ENCODE measurements around the gene SVOPL.

SVOPL gene

GRCh38 chr7:138573741-138574140 is 127.4 kb downstream of the SVOPL start:
- DNase-seq (ENCODE audit: extremely low spot score, insufficient read length, low read depth) (no peak), FAIRE-seq (no peak)

- DNase-seq (ENCODE audit: extremely low spot score, insufficient read length, low read depth) (no peak), FAIRE-seq (no peak)
Measured at GRCh38 chr7:138570715-138571114, 130.4 kb downstream of the SVOPL start.

- DNase-seq (ENCODE audit: extremely low spot score, insufficient read length, low read depth) (no peak), FAIRE-seq (no peak)
Measured at GRCh38 chr7:138569418-138569817, 131.7 kb downstream of the SVOPL start.

GRCh38 chr7:138568655-138569054 is 132.5 kb downstream of the SVOPL start:
- no peak for DNase-seq (ENCODE audit: extremely low spot score, insufficient read length, low read depth)

GRCh38 chr7:138565451-138566114 is 135.6 kb downstream of the SVOPL start:
- DNase-seq (ENCODE audit: extremely low spot score, insufficient read length, low read depth) (no peak), FAIRE-seq (no peak)

More at GRCh38 chr7:138568655-138569054, 132.5 kb downstream of the SVOPL start:
- FAIRE-seq: no peak

GRCh38 chr7:138565071-138565450 is 136.1 kb downstream of the SVOPL start:
- DNase-seq (ENCODE audit: extremely low spot score, insufficient read length, low read depth): no peak
- FAIRE-seq: no peak

GRCh38 chr7:138564365-138564764 is 136.8 kb downstream of the SVOPL start:
- FAIRE-seq (no peak), DNase-seq (ENCODE audit: extremely low spot score, insufficient read length, low read depth) (no peak)

GRCh38 chr7:138563808-138564207 is 137.4 kb downstream of the SVOPL start:
- DNase-seq (ENCODE audit: extremely low spot score, insufficient read length, low read depth): no peak
- FAIRE-seq: no peak

- FAIRE-seq (no peak), DNase-seq (ENCODE audit: extremely low spot score, insufficient read length, low read depth) (no peak)
Measured at GRCh38 chr7:138559448-138559847, 141.7 kb downstream of the SVOPL start.

GRCh38 chr7:138556771-138557484 is 144.2 kb downstream of the SVOPL start:
- DNase-seq (ENCODE audit: extremely low spot score, insufficient read length, low read depth) (no peak), FAIRE-seq (no peak)

GRCh38 chr7:138555684-138556083 is 145.5 kb downstream of the SVOPL start:
- FAIRE-seq (no peak), DNase-seq (ENCODE audit: extremely low spot score, insufficient read length, low read depth) (no peak)

- DNase-seq (ENCODE audit: extremely low spot score, insufficient read length, low read depth) (no peak), FAIRE-seq (no peak)
Measured at GRCh38 chr7:138554674-138555073, 146.5 kb downstream of the SVOPL start.

GRCh38 chr7:138553805-138554204 is 147.4 kb downstream of the SVOPL start:
- no peak for FAIRE-seq
- DNase-seq (ENCODE audit: extremely low spot score, insufficient read length, low read depth): no peak

- no peak for DNase-seq (ENCODE audit: extremely low spot score, insufficient read length, low read depth)
- no peak for FAIRE-seq
Measured at GRCh38 chr7:138551102-138551501, 150.1 kb downstream of the SVOPL start.

- DNase-seq (ENCODE audit: extremely low spot score, insufficient read length, low read depth): no peak
- FAIRE-seq: no peak
Measured at GRCh38 chr7:138550337-138550736, 150.8 kb downstream of the SVOPL start.

- FAIRE-seq (no peak), DNase-seq (ENCODE audit: extremely low spot score, insufficient read length, low read depth) (no peak)
Measured at GRCh38 chr7:138549082-138549481, 152.1 kb downstream of the SVOPL start.

- DNase-seq (ENCODE audit: extremely low spot score, insufficient read length, low read depth): no peak
- no peak for FAIRE-seq
Measured at GRCh38 chr7:138546829-138547228, 154.3 kb downstream of the SVOPL start.

GRCh38 chr7:138546064-138546619 is 155.0 kb downstream of the SVOPL start:
- FAIRE-seq (no peak), DNase-seq (ENCODE audit: extremely low spot score, insufficient read length, low read depth) (no peak)

- DNase-seq (ENCODE audit: extremely low spot score, insufficient read length, low read depth) (no peak), FAIRE-seq (no peak)
Measured at GRCh38 chr7:138545123-138545522, 156.0 kb downstream of the SVOPL start.
